Transverse colon (tissue), 4 donors: ENCODE measurements around the gene TWIST1. TPM values are rescaled to one million over a fixed set of nuclear protein-coding genes. Genes with fewer than 3 reads are reported as not detected.

Experiments used
- DNase-seq: peaks from one replicate; pipeline ENCODE4 v3.0.0-alpha.2; 2019
- H3K27ac ChIP-seq, 4 donors: fragments of 200-600 bp; sonication (generic); 2 replicates each; pipeline ENCODE4 v1.5.1; 2016 to 2018; ENCODE audit warnings: inconsistent platforms in 4 of 4
- H3K27me3 ChIP-seq: fragments of 200-600 bp; sonication (generic); 2 replicates; pipeline ENCODE4 v1.5.1; 2017; ENCODE audit warnings: inconsistent platforms
- H3K36me3 ChIP-seq, 4 donors: fragments of 200-600 bp; sonication (generic); 2 replicates each; pipeline ENCODE4 v1.5.1; 2017 to 2019; ENCODE audit warnings: inconsistent platforms in 4 of 4
- H3K4me1 ChIP-seq, 4 donors: fragments of 200-600 bp; sonication (generic); 2 replicates each; pipeline ENCODE4 v1.5.1; 2017 to 2020; ENCODE audit warnings: inconsistent platforms in 4 of 4
- H3K4me3 ChIP-seq, 4 donors: fragments of 200-600 bp; sonication (generic); 1 replicate in 1 of 4; 2 replicates in 3 of 4; pipeline versions ENCODE4 v1.5.1 to v1.6.1; 2017 to 2019; ENCODE audit warnings: inconsistent platforms in 4 of 4
- H3K9me3 ChIP-seq, 2 donors: fragments of 200-600 bp; sonication (generic); 2 replicates each; pipeline ENCODE4 v1.5.1; 2017 to 2019; ENCODE audit warnings: inconsistent platforms in 2 of 2
- EP300 ChIP-seq: sonication (generic); formaldehyde crosslinking; IDR thresholded peaks from one replicate; pipeline ENCODE4 v1.6.1; 2017; ENCODE audit warnings: antibody characterized with exemption, low read depth
- POLR2A ChIP-seq: fragments of 450-650 bp; IDR thresholded peaks from one replicate; pipeline ENCODE4 v1.6.1; 2016; ENCODE audit warnings: antibody characterized with exemption, mild to moderate bottlenecking, moderate library complexity
- POLR2AphosphoS5 ChIP-seq, 3 donors: sonication (generic); formaldehyde crosslinking; IDR thresholded peaks; one replicate each; pipeline ENCODE4 v1.6.1; 2016; ENCODE audit warnings: antibody characterized with exemption in 3 of 3
- WGBS, 2 donors: methylation state at CpG; one replicate each; pipeline ENCODE4 v1.1.5; 2018; ENCODE audit warnings: low coverage in 1 of 2; 5-methylcytosine and 5-hydroxymethylcytosine counted together
- in situ Hi-C, 4 donors: fragments of 200-750 bp; cut with MboI; loops; one replicate each; pipeline versions ENCODE4 v1.15.0 to v1.15.1; 2017; ENCODE audit warnings: low sequenced_read_pairs in 3 of 4, low pct_ligation_motif_present in 1 of 4, low pct_unique_long_range_greater_than_20kb in 1 of 4
- intact Hi-C: fragments of 100-400 bp; cut with DNase I; formaldehyde crosslinking; loops from one replicate; pipeline ENCODE4 v1.15.1; 2023; ENCODE audit warnings: low total_unique reads
- total RNA-seq, 4 donors: library from RNA; depleted of rRNA; stranded (reverse); fragments of >200 nt; gene quantifications; one replicate each; pipeline ENCODE4 v1.1.0, GENCODE V29; 2016
- TF ChIP-seq, protein P1 (sequence below), 5 experiments: fragments of 200-600 bp in 3 of 5; fragments of 450-650 bp in 2 of 5; sonication (generic) in 3 of 5; IDR thresholded peaks; 1 replicate in 2 of 5; 2 replicates in 3 of 5; pipeline ENCODE4 v1.5.1; 2016 to 2017; ENCODE audit warnings: antibody characterized with exemption in 5 of 5, inconsistent platforms in 3 of 5, mild to moderate bottlenecking in 2 of 5, moderate library complexity in 1 of 5

Gene TWIST1
- total RNA-seq, 4 donors from 2014 or later: 0.41 to 0.64 TPM; not detected in 2

DNA sequence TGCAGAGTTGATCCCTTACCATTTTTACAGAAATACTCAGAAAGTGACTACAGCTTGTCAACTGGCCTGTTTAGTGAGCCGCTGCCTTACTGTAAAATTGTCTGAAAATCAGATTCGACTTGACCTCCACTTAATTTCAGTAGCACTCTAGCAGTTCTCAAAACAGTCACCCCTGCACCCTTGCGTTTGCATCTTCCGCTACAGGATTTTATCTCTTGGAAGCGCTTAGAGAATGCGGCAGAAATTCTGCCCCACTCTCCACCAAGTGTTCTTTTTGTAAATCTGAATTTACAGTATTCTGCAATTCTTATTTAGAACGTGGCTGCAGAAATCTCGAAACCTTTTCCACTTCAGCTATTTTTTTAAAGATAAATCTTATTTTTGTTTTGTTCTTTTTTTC lies 1.9 kb upstream of the TWIST1 start:
- Histone ChIP-seq H3K27ac (no peak overlapping the region), H3K27me3 (peaks cover 91% of the 10 kb centered on the region), H3K36me3 (no peaks in the 10 kb centered on the region), H3K4me1 (peaks cover 0 to 21% (median 12%) of the 10 kb centered on the region in 4 donors), H3K4me3 (no peak overlapping the region), H3K9me3 (no peaks in the 10 kb centered on the region)
- intact Hi-C loops (no loop called here), in situ Hi-C loops (no loop called here)
- TF ChIP-seq POLR2AphosphoS5 (IDR thresholded peaks at IDR 0.05): no peak
- TF ChIP-seq EP300: no peak
- TF ChIP-seq POLR2A: no peak
- TF ChIP-seq, protein P1, sequence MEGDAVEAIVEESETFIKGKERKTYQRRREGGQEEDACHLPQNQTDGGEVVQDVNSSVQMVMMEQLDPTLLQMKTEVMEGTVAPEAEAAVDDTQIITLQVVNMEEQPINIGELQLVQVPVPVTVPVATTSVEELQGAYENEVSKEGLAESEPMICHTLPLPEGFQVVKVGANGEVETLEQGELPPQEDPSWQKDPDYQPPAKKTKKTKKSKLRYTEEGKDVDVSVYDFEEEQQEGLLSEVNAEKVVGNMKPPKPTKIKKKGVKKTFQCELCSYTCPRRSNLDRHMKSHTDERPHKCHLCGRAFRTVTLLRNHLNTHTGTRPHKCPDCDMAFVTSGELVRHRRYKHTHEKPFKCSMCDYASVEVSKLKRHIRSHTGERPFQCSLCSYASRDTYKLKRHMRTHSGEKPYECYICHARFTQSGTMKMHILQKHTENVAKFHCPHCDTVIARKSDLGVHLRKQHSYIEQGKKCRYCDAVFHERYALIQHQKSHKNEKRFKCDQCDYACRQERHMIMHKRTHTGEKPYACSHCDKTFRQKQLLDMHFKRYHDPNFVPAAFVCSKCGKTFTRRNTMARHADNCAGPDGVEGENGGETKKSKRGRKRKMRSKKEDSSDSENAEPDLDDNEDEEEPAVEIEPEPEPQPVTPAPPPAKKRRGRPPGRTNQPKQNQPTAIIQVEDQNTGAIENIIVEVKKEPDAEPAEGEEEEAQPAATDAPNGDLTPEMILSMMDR (IDR thresholded peaks at IDR 0.05): no peak
- 47 to 52% methylated on average over 8 of the region's 8 CpGs for WGBS, 2 donors
- no peak for DNase-seq

GRCh38 chr7:19118636-19119371 lies 1.4 kb upstream of the TWIST1 start:
- peaks cover 95% of the 10 kb centered on the region for H3K27me3 ChIP-seq
- H3K9me3 ChIP-seq: no peaks in the 10 kb centered on the region
- TF ChIP-seq POLR2AphosphoS5 (IDR thresholded peaks at IDR 0.05): no peak
- TF ChIP-seq POLR2A: no peak
- TF ChIP-seq, protein P1 (IDR thresholded peaks at IDR 0.05): no peak
- TF ChIP-seq EP300: no peak
- H3K36me3 ChIP-seq: no peaks in the 10 kb centered on the region
- no peak overlapping the region for H3K27ac ChIP-seq
- H3K4me1 ChIP-seq: peaks cover 0 to 21% (median 12%) of the 10 kb centered on the region in 4 donors
- in situ Hi-C loops: no loop called here
- 40 to 43% methylated on average over 2 to 28 of the region's 28 CpGs for WGBS, 2 donors
- intact Hi-C loops: no loop called here
- DNase-seq: no peak
- no peak overlapping the region for H3K4me3 ChIP-seq

DNA sequence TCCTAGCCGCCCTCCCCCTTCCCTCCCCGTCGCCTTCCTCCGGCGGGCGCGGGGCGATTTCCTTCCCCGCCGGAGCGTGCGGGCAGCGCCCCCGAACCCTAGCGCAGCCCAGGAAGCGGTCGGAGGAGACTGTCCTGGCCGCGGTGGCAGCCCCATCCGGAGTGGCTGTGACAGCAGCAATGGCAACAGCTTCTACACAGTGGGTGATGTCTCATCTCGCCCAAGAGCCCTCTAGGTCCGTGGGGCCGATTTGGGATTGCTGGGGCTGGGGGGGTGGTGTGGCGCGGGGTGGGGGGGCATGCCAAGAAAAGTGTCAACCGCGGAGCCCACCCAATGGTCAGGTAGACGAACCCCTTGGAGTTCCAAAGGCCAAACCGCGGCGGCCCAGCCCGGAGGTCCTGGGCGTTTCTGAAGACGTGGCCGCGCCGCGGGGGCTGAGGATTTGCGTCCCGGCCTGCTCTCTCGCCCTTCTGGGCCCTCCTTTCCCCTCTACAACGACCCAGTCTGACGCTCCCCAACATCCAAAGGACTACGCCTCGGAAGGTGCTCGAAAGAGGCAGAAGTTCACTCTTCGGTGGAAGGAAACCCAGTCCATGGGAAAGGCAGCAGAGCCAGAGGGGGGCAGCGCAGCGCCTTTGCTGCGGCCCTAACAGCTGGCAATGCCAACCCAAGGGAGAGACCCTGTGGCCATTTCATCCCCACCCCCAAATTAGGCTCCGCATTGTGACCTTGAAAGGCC lies 603 bp upstream of the TWIST1 start:
- Histone ChIP-seq H3K4me1 (peaks cover 0 to 21% (median 12%) of the 10 kb centered on the region in 4 donors), H3K4me3 (peak overlapping the region; percentile 23 to 71 (median 36)), H3K9me3 (no peaks in the 10 kb centered on the region), H3K36me3 (no peaks in the 10 kb centered on the region), H3K27me3 (peaks cover 98% of the 10 kb centered on the region), H3K27ac (peak overlapping the region in 2 of 4 donors; percentile 45 to 46)
- WGBS, 2 donors: 16% methylated on average over 44 of the region's 51 CpGs; no CpG with 5 or more reads in 1 of the 2 donors
- intact Hi-C loops (no loop called here), in situ Hi-C loops (no loop called here)
- TF ChIP-seq POLR2A (no peak), EP300 (no peak), POLR2AphosphoS5 (IDR thresholded peaks at IDR 0.05) (no peak)
- TF ChIP-seq, protein P1 (IDR thresholded peaks at IDR 0.05): no peak
- DNase-seq: no peak
